Measurements from ENCODE around the gene PHLDB1. TPM values are rescaled to one million over a fixed set of nuclear protein-coding genes. Genes with fewer than 3 reads are reported as not detected.
"Not testable (repeated sequence)": the region's sequence is repeated elsewhere in the genome, so short reads cannot be mapped to it uniquely, and the experiment has no call there.

Gene PHLDB1
- total RNA-seq, 1 experiment from 2014 or later: 44.7 TPM

DNA sequence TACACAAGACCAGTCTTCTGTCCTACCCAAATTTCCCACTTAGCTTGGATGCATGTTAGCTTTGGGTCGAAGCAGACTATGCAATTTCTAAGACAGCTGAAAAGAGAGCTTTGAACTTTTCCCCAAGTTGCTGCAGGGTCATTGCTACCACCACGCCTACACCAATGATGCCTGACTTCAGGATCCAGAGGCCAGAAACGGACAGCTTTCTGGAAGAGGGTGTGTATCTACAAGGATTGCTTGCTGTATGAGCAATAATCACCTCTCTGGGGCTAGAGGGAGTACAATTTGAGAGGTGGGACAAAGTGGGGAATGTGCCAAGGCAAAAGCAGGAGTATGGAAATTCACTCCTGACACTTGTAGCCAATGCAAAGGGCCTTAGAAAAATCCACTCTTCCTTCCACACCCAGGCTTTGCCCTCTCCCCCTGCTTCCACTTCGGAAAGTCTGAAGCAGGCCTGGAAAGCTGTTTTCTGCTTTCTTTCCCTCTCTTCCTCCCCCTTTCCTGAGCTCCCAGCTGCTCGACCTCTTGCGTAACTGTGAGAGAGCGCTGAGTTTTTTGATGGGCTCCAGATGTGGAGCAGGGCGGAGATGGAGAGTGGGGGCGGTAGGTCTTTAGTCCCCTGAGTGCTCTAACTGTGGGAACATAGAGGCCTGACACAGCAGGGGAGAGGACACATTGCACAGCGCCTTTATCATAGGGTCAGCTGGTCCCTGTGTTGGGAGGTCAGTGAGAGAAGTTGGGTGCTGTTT lies 2.1 kb upstream of the PHLDB1 start:
- DNase-seq (ENCODE audit: low read depth): peak; percentile 51

GRCh38 chr11:118606157-118606843 lies 1.1 kb upstream of the PHLDB1 start:
- no peak for DNase-seq (ENCODE audit: low read depth)

DNA sequence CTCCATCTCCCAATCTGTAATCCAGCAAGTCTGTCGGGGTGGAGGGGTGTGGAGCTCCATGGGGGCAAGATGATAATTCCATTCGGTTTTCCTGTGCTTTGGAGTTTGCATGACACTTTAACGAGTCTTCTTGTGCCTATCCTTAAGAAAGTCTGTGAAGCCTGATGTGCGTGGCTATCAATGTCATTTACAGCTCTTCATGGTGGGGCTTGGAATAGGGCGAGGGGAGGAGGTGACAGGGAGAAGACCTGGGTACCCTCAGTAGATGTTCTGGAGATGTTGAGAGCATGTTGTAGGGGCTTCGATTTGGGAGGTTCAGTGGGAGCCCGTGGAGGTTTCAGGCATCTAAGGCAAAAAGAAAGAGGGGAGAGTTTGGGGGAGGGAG lies 579 bp upstream of the PHLDB1 start:
- no peak for DNase-seq (ENCODE audit: low read depth)

GRCh38 chr11:118608360-118609227 lies 1.2 kb downstream of the PHLDB1 start:
- DNase-seq (ENCODE audit: low read depth): peak; percentile 83

DNA sequence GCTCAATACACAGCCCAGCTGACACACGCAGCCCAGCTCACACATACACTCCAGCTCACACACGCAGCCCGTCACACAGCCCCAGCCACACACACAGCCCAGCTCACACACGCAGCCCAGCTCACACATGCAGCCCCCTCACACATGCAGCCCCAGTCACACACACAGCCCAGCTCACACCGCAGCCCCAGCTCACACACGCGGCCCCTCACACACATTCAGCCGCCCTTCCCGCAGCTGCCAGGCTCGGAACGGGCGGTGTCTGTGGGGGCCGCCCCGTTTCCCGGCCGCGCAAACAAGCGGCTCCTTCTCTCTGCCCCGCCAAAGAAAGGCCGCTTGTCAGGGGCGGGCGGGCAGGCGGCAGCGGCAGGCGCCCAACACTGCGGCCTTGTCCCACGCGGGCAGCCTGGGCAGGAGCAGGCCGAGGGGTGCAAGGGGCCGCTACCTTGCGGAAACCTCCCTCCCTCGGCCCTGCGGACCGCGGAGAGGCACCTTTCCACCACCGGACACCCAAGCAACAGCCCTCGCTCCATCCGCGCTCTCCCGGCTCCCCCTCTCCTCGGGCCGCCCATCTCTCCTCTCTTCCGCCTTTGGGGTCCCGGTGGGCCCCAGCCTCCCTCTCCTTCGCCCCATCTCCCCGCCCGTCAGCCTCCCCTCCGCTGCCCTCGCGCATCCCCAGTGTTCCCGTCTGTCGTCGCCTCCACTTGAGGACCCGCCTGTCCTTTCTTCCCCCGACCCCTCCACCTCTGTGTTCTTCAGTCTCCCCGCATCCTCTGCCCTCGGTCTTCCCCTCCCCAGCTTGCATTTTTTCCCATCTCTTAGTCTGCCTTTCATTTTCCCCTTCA lies 2.2 kb downstream of the PHLDB1 start:
- no peak for DNase-seq (ENCODE audit: low read depth)

- no peak for DNase-seq (ENCODE audit: low read depth)
Observed at GRCh38 chr11:118610225-118610772, 2.9 kb downstream of the PHLDB1 start.

- peak; percentile 78 for DNase-seq (ENCODE audit: low read depth)
Observed at GRCh38 chr11:118610773-118611432, 3.5 kb downstream of the PHLDB1 start.

DNA sequence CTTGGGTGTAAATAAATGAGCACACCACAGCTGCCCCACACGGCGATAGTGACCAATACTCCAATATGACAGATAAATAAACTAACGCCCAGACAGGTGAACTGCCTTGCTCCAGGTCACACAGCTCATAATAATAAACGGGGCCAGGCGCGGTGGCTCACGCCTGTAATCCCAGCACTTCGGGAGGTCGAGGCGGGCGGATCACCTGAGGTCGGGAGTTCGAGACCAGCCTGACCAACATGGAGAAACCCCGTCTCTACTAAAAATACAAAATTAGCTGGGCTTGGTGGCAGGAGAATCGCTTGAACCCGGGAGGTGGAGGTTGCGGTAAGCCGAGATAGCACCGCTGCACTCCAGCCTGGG lies 4.0 kb downstream of the PHLDB1 start:
- not testable (repeated sequence) for DNase-seq (ENCODE audit: low read depth)

DNA sequence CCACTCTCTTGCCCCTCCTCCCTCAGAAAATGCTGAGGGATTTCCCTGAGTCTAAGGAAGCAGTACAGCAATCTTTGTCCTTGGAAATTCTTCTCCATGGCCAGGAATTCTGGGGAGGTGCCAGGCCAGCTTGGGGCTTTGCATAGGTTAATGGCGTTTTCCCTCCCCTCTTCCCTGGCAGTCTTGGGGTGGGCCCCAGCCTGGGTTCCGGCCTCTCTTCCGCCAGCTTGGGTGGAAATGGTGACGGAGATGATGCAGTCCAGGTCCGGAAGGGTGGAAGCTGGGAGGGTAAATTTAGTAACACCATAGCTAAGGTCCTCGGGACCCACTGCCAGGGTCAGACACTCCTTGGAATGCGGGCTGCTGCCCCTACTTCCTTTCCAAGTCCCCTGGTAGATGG lies 5.0 kb downstream of the PHLDB1 start:
- no peak for DNase-seq (ENCODE audit: low read depth)

- DNase-seq (ENCODE audit: low read depth): no peak
Observed at GRCh38 chr11:118614511-118614910, 7.1 kb downstream of the PHLDB1 start.

DNA sequence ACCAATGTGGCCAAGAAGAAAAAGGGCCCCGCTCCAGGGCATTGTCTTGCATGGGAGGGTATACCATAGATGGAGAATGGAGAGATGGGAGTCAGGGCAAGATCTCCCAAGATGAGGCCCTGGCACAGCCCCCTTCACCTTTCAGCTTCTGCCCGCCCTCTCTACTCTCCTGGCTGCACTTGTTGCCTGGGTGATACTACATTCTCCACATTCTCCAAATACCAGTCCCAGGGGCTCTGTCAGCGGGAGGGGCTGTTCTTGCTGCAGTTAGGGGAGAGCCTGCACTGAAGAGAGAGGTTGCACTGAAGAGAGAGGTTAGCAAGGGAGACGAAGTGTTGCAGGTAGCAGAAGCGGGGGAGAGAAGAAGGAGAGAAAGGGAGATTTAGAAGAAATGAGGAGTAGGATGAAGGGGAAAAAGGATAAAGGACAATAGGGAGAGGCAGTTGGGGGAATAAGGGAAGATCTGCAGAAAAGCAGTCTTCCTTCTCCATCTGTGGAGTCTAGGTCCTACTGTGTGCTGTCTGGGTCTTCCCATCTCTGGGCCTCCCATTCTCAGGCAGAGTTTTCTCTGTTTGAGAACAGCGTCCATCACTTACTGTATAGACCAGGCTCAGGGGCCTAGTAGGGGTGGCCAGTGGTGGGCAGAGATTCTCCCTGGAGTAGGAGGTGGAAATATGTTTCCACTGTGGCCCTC lies 8.0 kb downstream of the PHLDB1 start:
- DNase-seq (ENCODE audit: low read depth): peak; percentile 26

- no peak for DNase-seq (ENCODE audit: low read depth)
Observed at GRCh38 chr11:118615976-118616371, 8.6 kb downstream of the PHLDB1 start.

DNA sequence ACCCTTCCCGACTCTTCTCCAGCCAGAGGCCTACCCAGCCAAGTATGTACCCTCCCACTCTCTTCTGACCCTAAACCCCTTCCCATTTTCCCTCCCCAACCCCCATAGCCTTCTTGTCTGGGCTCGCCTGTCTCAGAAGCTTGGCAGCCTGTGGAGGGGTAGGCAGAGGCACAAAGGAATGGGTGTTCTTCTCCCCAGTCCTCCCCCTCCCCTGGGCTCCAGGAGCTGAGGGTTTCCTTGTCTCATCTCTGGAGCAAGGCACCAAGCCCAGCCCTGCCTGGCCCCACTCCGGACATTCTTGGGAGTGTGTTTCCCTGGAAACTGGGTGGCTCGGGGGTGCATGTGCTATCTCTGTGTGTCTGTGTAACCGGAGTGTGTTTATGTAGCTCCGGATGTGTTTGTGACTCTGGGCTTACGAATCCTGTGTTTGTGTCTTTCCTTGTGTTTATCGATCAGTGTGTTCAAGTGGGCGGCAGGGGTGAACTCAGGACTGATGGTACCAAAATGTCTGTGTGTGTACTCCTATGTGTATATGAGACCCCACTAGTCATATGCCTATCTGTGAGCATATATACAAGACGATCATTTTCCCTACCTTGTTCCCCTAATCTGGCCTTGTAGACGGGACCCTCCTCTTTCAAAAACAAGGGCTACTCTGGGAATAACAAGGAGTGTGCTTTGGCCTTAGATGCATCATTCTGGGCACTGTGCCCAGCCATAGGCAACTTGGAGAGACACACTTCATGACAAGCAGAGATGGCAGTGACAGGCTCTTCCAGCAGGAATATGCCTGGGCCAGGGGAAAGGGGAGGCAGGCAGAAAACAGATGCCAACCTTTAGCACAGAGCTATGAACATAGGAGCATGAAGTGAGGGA lies 10.9 kb downstream of the PHLDB1 start:
- peak; percentile 43 for DNase-seq (ENCODE audit: low read depth)

DNA sequence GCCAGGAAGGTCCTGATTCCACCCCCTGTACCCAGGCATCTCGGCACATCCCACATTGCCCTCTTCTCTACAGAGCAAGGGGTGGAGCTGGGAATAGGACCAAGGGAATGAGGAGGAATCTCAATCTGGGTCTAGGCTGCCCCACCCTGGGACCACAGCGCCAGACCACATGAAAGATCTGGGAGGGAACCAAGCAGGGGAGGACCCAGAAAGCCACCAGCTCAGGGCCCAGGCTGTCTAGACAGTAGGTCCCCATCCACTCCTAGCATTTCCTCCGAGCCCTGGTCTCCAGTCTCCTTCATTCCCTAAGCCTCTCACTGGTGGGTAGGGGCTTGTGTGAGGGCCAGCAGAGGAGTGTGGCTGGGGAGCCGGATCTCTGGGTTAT lies 11.6 kb downstream of the PHLDB1 start:
- peak; percentile 91 for DNase-seq (ENCODE audit: low read depth)

DNA sequence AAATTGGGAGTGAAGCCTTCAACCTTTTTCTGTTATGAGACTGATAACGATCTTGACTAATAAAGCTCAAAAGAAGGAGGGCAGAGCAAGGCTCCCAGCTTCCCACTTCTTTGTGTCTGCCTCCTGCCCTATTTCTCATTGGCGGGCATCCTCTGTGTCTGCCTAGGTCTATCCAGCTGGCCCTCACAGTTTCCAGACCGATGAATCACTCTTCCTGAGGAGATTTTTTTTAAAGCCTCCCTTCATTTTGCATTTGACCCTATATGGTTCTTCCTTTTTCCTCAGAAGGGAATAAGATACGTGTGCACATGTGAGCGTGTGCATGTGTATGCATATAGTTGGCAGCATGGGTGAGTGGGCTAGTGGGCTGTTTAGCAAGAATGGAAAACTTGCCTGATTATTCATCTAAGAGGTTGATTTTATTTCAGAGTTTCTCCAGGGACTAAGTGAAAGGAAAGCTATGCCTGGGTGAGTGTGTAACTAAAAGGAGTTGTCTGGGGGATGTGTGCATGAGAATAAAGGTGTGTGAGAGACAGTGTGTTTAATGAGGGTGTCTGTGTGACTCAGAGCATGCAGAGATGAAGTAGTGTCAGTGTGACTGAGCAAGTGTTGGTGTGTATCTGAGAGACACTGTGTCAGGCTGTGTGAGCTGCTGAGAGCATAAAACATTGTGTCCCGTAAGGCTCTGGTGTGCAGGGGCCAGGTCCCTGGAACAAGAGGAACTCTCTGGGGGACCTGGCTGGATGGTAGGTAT lies 12.2 kb downstream of the PHLDB1 start:
- DNase-seq (ENCODE audit: low read depth): peak; percentile 95

DNA sequence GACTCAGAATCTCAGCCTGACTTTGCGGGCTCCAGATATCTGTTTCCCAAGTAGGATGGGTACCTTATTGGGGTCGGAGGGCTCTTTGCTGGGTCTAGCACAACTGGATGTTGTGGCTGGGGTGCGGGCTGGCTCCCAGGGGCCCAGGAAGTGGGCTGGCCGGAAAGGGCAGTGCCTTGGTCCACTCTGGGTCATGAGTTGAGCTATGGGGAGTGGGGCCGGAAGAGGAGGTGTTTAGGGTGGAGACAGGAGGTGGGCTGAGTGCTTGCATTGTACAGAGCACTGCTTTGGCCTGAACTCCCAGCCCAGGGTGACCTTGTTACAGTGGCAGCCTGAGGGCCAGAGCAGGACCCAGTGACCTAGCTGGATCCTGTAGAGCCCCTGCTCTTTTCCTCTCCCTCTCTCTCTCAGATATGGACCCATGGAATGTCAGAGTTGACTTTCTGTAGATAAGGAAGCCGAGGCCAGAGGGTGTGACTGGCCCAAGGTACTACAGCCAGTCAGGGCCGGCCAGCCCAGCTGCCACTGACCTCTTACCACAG lies 13.2 kb downstream of the PHLDB1 start:
- DNase-seq (ENCODE audit: low read depth): peak; percentile 54

- peak; percentile 96 for DNase-seq (ENCODE audit: low read depth)
Observed at GRCh38 chr11:118621071-118621783, 13.8 kb downstream of the PHLDB1 start.

All from Daoy (cell line).